HepG2 (cell line): ENCODE data around the gene NEAT1. TPM values are rescaled to one million over a fixed set of nuclear protein-coding genes. Genes with fewer than 3 reads are reported as not detected.
A peak's percentile ranks its signal among the peaks of the same experiment; 100 is the strongest.

Experiments used
- DNMT3B ChIP-seq: conservative IDR thresholded peaks from 2 replicates; pipeline ENCODE4 v1.6.1; 2016; ENCODE audit warnings: missing biosample characterization, control low read depth
- JUN ChIP-seq: sonication (generic); formaldehyde crosslinking; IDR thresholded peaks from 2 replicates; pipeline ENCODE4 v1.4.0; 2020; ENCODE audit warnings: mild to moderate bottlenecking, missing genetic modification reagents
- MAFF ChIP-seq: IDR thresholded peaks from 2 replicates; pipeline ENCODE4 v1.6.1; 2011; ENCODE audit warnings: low read depth, low read length, improper control_type of control experiment
- MED13 ChIP-seq: sonication (generic); formaldehyde crosslinking; IDR thresholded peaks from 2 replicates; pipeline ENCODE4 v1.5.0; 2020; ENCODE audit warnings: missing genetic modification reagents
- NR2F2 ChIP-seq: IDR thresholded peaks from 2 replicates; pipeline ENCODE4 v1.6.1; 2012; ENCODE audit warnings: low read depth, inconsistent platforms, borderline replicate concordance
- SCMH1 ChIP-seq: sonication (generic); formaldehyde crosslinking; IDR thresholded peaks from 2 replicates; pipeline ENCODE4 v1.9.0; 2021; ENCODE audit warnings: missing genetic modification reagents, mild to moderate bottlenecking, borderline replicate concordance
- SMARCC2 ChIP-seq: fragments of 450-650 bp; IDR thresholded peaks from 2 replicates; pipeline ENCODE4 v1.6.1; 2017; ENCODE audit warnings: antibody characterized with exemption, mild to moderate bottlenecking
- SP2 ChIP-seq: sonication (generic); formaldehyde crosslinking; IDR thresholded peaks from 2 replicates; pipeline ENCODE4 v1.5.1; 2020; ENCODE audit warnings: mild to moderate bottlenecking, missing genetic modification reagents
- TMF1 ChIP-seq: sonication (generic); formaldehyde crosslinking; IDR thresholded peaks from 2 replicates; pipeline ENCODE4 v1.8.1; 2022; ENCODE audit warnings: low read depth, missing genetic modification reagents
- ZBTB8A ChIP-seq: sonication (generic); formaldehyde crosslinking; IDR thresholded peaks from 2 replicates; pipeline ENCODE4 v1.4.0; 2020; ENCODE audit warnings: mild to moderate bottlenecking, low read depth, missing genetic modification reagents, borderline replicate concordance
- ZNF260 ChIP-seq: sonication (generic); formaldehyde crosslinking; IDR thresholded peaks from 2 replicates; pipeline ENCODE4 v1.4.0; 2020; ENCODE audit warnings: missing genetic modification reagents, low read depth, mild to moderate bottlenecking, borderline replicate concordance
- ZNF337 ChIP-seq: sonication (generic); formaldehyde crosslinking; IDR thresholded peaks from 2 replicates; pipeline ENCODE4 v1.5.1; 2020; ENCODE audit warnings: missing genetic modification reagents, low read depth, mild to moderate bottlenecking, borderline replicate concordance
- ZNF382 ChIP-seq: sonication (generic); formaldehyde crosslinking; IDR thresholded peaks from 2 replicates; pipeline ENCODE4 v1.5.0; 2020; ENCODE audit warnings: missing genetic modification reagents, mild to moderate bottlenecking, borderline replicate concordance
- ZNF44 ChIP-seq: sonication (generic); formaldehyde crosslinking; IDR thresholded peaks from 2 replicates; pipeline ENCODE4 v1.5.1; 2020; ENCODE audit warnings: mild to moderate bottlenecking, missing genetic modification reagents
- ZNF484 ChIP-seq: sonication (generic); formaldehyde crosslinking; IDR thresholded peaks from 2 replicates; pipeline ENCODE4 v1.5.1; 2020; ENCODE audit warnings: mild to moderate bottlenecking, low read depth, missing genetic modification reagents, borderline replicate concordance
- ZNF652 ChIP-seq: IDR thresholded peaks from 2 replicates; pipeline ENCODE4 v1.6.1; 2016; ENCODE audit warnings: low read depth, borderline replicate concordance
- ZNF782 ChIP-seq: sonication (generic); formaldehyde crosslinking; IDR thresholded peaks from 2 replicates; pipeline ENCODE4 v1.4.0; 2020; ENCODE audit warnings: missing genetic modification reagents, mild to moderate bottlenecking, borderline replicate concordance
- ZNF83 ChIP-seq: sonication (generic); formaldehyde crosslinking; IDR thresholded peaks from 2 replicates; pipeline ENCODE4 v1.4.0; 2020; ENCODE audit warnings: missing genetic modification reagents, mild to moderate bottlenecking, borderline replicate concordance
- ZSCAN25 ChIP-seq: sonication (generic); formaldehyde crosslinking; IDR thresholded peaks from 2 replicates; pipeline ENCODE4 v1.8.0; 2022; ENCODE audit warnings: mild to moderate bottlenecking, missing genetic modification reagents
- ZSCAN9 ChIP-seq: IDR thresholded peaks from 2 replicates; pipeline ENCODE4 v1.6.1; 2016; ENCODE audit warnings: borderline replicate concordance
- ZXDC ChIP-seq: sonication (generic); formaldehyde crosslinking; IDR thresholded peaks from 2 replicates; pipeline ENCODE4 v1.5.0; 2020; ENCODE audit warnings: mild to moderate bottlenecking, missing genetic modification reagents
- polyA plus RNA-seq, 8 experiments: library from polyadenylated mRNA; depleted of rRNA in 3 of 8; stranded (reverse) in 7 of 8; unstranded in 1 of 8; fragments of >200 nt; fragmentation: Illumina TruSeq in 4 of 8; extraction: Trizol in 4 of 8; gene quantifications; 2 replicates each; pipeline versions ENCODE4 v1.2.1 to v1.2.3, GENCODE V29; 2011 to 2016; ENCODE audit warnings: low read depth in 4 of 8, missing spikeins in 1 of 8, mixed read lengths in 1 of 8; ENCODE audit not compliant: insufficient read depth in 1 of 8
- total RNA-seq, 5 experiments: library from RNA; depleted of rRNA; stranded (reverse); fragments of >200 nt; fragmentation: Illumina TruSeq; extraction: Trizol; gene quantifications; 2 replicates each; pipeline ENCODE4 v1.2.3, GENCODE V29; 2016; ENCODE audit warnings: low read depth in 1 of 5
- TF ChIP-seq, protein P1 (sequence below): sonication (generic); formaldehyde crosslinking; IDR thresholded peaks from 2 replicates; pipeline ENCODE4 v1.5.0; 2020; ENCODE audit warnings: missing genetic modification reagents
- TF ChIP-seq, protein P2 (sequence below): IDR thresholded peaks from 2 replicates; pipeline ENCODE4 v1.6.1; 2018; ENCODE audit warnings: missing genetic modification reagents

The NEAT1 gene
- total and polyA plus RNA-seq, 2 of the 13 experiments (the other 11 are each of a cell fraction or from before 2014, with no cell fraction given): 20.5 to 41.2 TPM

- TF ChIP-seq ZBTB8A (no peak), ZNF382 (CRISPR knock-in tag) (no peak), ZNF782 (CRISPR knock-in tag) (no peak), MED13 (CRISPR knock-in tag) (no peak), ZNF484 (no peak), ZNF44 (CRISPR knock-in tag) (no peak), SP2 (peak; percentile 79), SCMH1 (CRISPR knock-in tag) (no peak), ZNF260 (no peak), TMF1 (CRISPR knock-in tag) (no peak), SMARCC2 (no peak), ZSCAN9 (CRISPR knock-in tag) (peak; percentile 75; the same call in 1 of the 2 replicates), ZSCAN25 (CRISPR knock-in tag) (peak; percentile 100), DNMT3B (CRISPR knock-in tag) (no peak), ZNF337 (CRISPR knock-in tag) (no peak), JUN (CRISPR knock-in tag) (no peak), MAFF (no peak), ZXDC (CRISPR knock-in tag) (no peak), NR2F2 (no peak), ZNF83 (CRISPR knock-in tag) (no peak), ZNF652 (CRISPR knock-in tag) (peak; percentile 99)
- TF ChIP-seq, protein P1, sequence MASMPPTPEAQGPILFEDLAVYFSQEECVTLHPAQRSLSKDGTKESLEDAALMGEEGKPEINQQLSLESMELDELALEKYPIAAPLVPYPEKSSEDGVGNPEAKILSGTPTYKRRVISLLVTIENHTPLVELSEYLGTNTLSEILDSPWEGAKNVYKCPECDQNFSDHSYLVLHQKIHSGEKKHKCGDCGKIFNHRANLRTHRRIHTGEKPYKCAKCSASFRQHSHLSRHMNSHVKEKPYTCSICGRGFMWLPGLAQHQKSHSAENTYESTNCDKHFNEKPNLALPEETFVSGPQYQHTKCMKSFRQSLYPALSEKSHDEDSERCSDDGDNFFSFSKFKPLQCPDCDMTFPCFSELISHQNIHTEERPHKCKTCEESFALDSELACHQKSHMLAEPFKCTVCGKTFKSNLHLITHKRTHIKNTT (CRISPR knock-in tag): no peak
- TF ChIP-seq, protein P2, sequence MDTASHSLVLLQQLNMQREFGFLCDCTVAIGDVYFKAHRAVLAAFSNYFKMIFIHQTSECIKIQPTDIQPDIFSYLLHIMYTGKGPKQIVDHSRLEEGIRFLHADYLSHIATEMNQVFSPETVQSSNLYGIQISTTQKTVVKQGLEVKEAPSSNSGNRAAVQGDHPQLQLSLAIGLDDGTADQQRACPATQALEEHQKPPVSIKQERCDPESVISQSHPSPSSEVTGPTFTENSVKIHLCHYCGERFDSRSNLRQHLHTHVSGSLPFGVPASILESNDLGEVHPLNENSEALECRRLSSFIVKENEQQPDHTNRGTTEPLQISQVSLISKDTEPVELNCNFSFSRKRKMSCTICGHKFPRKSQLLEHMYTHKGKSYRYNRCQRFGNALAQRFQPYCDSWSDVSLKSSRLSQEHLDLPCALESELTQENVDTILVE (CRISPR knock-in tag): no peak
Measured at GRCh38 chr11:65487467-65488272, 65.1 kb downstream of the NEAT1 start (continued).
